DOHH2 (cell line): ENCODE measurements around the gene DUSP8.

ENCODE experiments used
- H3F3A ChIP-seq: fragments of 200-600 bp; sonication (generic), shearing (Covaris generic); 2 replicates; pipeline ENCODE4 v1.6.0; 2016; ENCODE audit warnings: antibody characterized with exemption, mild to moderate bottlenecking; ENCODE audit not compliant: control insufficient read depth, insufficient read depth
- H3K27ac ChIP-seq: fragments of 200-600 bp; sonication (generic); 2 replicates; pipeline ENCODE4 v1.5.1; 2014; ENCODE audit warnings: low read depth, mild to moderate bottlenecking, low read length, moderate library complexity
- H3K27me3 ChIP-seq: fragments of 200-600 bp; sonication (generic); 2 replicates; pipeline ENCODE4 v1.6.1; 2014; ENCODE audit warnings: mild to moderate bottlenecking, low read length, mixed read lengths; ENCODE audit not compliant: control insufficient read depth
- H3K36me3 ChIP-seq: fragments of 200-600 bp; sonication (generic); 2 replicates; pipeline ENCODE4 v1.6.1; 2014; ENCODE audit warnings: mild to moderate bottlenecking, low read length, moderate library complexity, mixed read lengths; ENCODE audit not compliant: control insufficient read depth
- H3K4me1 ChIP-seq: fragments of 200-600 bp; sonication (generic); 2 replicates; pipeline ENCODE4 v1.6.1; 2014; ENCODE audit warnings: mild to moderate bottlenecking, low read length, mixed read lengths; ENCODE audit not compliant: control insufficient read depth
- H3K4me2 ChIP-seq: fragments of 200-600 bp; sonication (generic); 2 replicates; pipeline ENCODE4 v1.6.0; 2014; ENCODE audit warnings: mild to moderate bottlenecking, low read length, moderate library complexity
- H3K4me3 ChIP-seq: fragments of 200-600 bp; sonication (generic); 2 replicates; pipeline ENCODE4 v1.5.1; 2014; ENCODE audit warnings: mild to moderate bottlenecking, low read length, mixed read lengths
- H3K79me2 ChIP-seq: fragments of 200-600 bp; sonication (generic); 2 replicates; pipeline ENCODE4 v1.6.1; 2014; ENCODE audit warnings: mild to moderate bottlenecking, low read length, mixed read lengths; ENCODE audit not compliant: control insufficient read depth
- H3K9me2 ChIP-seq: fragments of 200-600 bp; sonication (generic); replicated peaks from 2 replicates; pipeline ENCODE4 v1.6.1; 2014; ENCODE audit warnings: mild to moderate bottlenecking, low read length, mixed read lengths; ENCODE audit not compliant: control insufficient read depth
- H3K9me3 ChIP-seq: fragments of 200-600 bp; sonication (generic); 2 replicates; pipeline ENCODE4 v1.6.1; 2014; ENCODE audit warnings: antibody characterized with exemption, low read length, mixed read lengths; ENCODE audit not compliant: control insufficient read depth, insufficient read depth
- H4K20me1 ChIP-seq: fragments of 200-600 bp; sonication (generic); 2 replicates; pipeline ENCODE4 v1.6.0; 2014; ENCODE audit warnings: low read depth, mild to moderate bottlenecking, antibody characterized with exemption, low read length, moderate library complexity; ENCODE audit not compliant: control insufficient read depth, insufficient read depth
- CTCF ChIP-seq: fragments of 200-600 bp; sonication (generic); IDR thresholded peaks from one replicate; pipeline ENCODE4 v1.5.1; 2014; ENCODE audit warnings: antibody characterized with exemption, mild to moderate bottlenecking, low read depth, low read length; ENCODE audit not compliant: poor library complexity, severe bottlenecking
- EZH2phosphoT487 ChIP-seq: fragments of 200-600 bp; sonication (generic); IDR thresholded peaks from 2 replicates; pipeline ENCODE4 v1.6.1; 2017; ENCODE audit warnings: borderline replicate concordance, mild to moderate bottlenecking, antibody characterized with exemption, low read length, moderate library complexity, mixed read lengths

DUSP8 gene

GRCh38 chr11:1534682-1535081 lies 37.4 kb downstream of the DUSP8 start:
- H3K4me1 ChIP-seq = no peaks in the 10 kb centered on the region
- H3K4me3 ChIP-seq = no peak overlapping the region
- H3K4me2 ChIP-seq = no peak overlapping the region
- no peaks in the 10 kb centered on the region for H3K9me3 ChIP-seq
- TF ChIP-seq CTCF (no peak), EZH2phosphoT487 (no peak)
- no peaks in the 10 kb centered on the region for H3K36me3 ChIP-seq
- no peaks in the 10 kb centered on the region for H3K9me2 ChIP-seq
- peaks cover 72% of the 10 kb centered on the region for H3K79me2 ChIP-seq
- no peak overlapping the region for H3K27ac ChIP-seq
- no peaks in the 10 kb centered on the region for H3F3A ChIP-seq
- peaks cover 3% of the 10 kb centered on the region; the same call in 1 of the 2 replicates for H3K27me3 ChIP-seq
- H4K20me1 ChIP-seq = no peaks in the 10 kb centered on the region

GRCh38 chr11:1534171-1534570 lies 37.9 kb downstream of the DUSP8 start:
- Histone ChIP-seq H3K36me3 (no peaks in the 10 kb centered on the region), H3K79me2 (peaks cover 77% of the 10 kb centered on the region), H4K20me1 (peaks cover 2% of the 10 kb centered on the region; the same call in 1 of the 2 replicates)

GRCh38 chr11:1533342-1533725 lies 38.7 kb downstream of the DUSP8 start:
- Histone ChIP-seq H3K79me2 (peaks cover 86% of the 10 kb centered on the region), H4K20me1 (peaks cover 9% of the 10 kb centered on the region; the same call in 1 of the 2 replicates), H3K4me3 (no peak overlapping the region), H3K9me2 (no peaks in the 10 kb centered on the region), H3K9me3 (no peaks in the 10 kb centered on the region), H3K27me3 (peaks cover 3% of the 10 kb centered on the region; the same call in 1 of the 2 replicates), H3K36me3 (no peaks in the 10 kb centered on the region), H3K4me1 (no peaks in the 10 kb centered on the region), H3K27ac (no peak overlapping the region), H3K4me2 (no peak overlapping the region), H3F3A (no peaks in the 10 kb centered on the region)
- no peak for TF ChIP-seq CTCF
- no peak for TF ChIP-seq EZH2phosphoT487

More at GRCh38 chr11:1534171-1534570, 37.9 kb downstream of the DUSP8 start:
- H3K9me3 ChIP-seq = no peaks in the 10 kb centered on the region
- no peaks in the 10 kb centered on the region for H3K9me2 ChIP-seq
- H3K4me3 ChIP-seq = no peak overlapping the region
- H3K4me1 ChIP-seq = no peaks in the 10 kb centered on the region
- H3K4me2 ChIP-seq = no peak overlapping the region
- peaks cover 3% of the 10 kb centered on the region; the same call in 1 of the 2 replicates for H3K27me3 ChIP-seq
- TF ChIP-seq CTCF (no peak), EZH2phosphoT487 (no peak)
- no peaks in the 10 kb centered on the region for H3F3A ChIP-seq
- H3K27ac ChIP-seq = no peak overlapping the region
